ENCODE measurements around the gene TMIGD3. TPM values are rescaled to one million over a fixed set of nuclear protein-coding genes. Genes with fewer than 3 reads are reported as not detected.

TMIGD3 gene
- total RNA-seq, 2 donors from 2014 or later: 0.42 to 1.1 TPM

DNA sequence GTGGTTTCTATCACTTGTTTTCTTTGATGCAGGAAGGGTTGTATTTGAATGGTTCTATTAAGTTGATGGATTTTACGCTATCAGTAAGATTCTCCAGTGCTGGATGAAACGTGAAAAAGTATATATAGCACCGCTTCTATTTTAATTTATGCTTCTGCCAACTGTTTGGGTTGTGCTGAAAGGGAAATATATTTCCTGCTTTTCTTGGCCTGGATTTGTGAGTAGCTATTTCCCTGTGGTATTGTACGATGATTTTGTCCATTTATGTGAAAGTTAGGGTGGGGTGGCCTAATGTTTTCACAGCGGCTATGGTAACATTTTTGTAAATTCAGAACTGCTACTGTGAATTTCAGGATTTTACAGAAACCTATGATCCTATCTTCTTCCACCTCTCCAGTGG lies 29.3 kb downstream of the TMIGD3 start:
- Histone ChIP-seq H3K4me3 (no peak overlapping the region), H3K27ac (peak overlapping the region; percentile 16), H3K27me3 (no peaks in the 10 kb centered on the region), H3K9me3 (no peaks in the 10 kb centered on the region), H3K9ac (ENCODE audit: low read depth in 2 of 2, low read length in 2 of 2) (no peak overlapping the region), H3K4me1 (no peaks in the 10 kb centered on the region), H3K36me3 (no peaks in the 10 kb centered on the region)
- intact Hi-C loops (cut with DNase I): no loop called here
- TF ChIP-seq CTCF (IDR thresholded peaks at IDR 0.05): no peak
- no peak for DNase-seq

DNA sequence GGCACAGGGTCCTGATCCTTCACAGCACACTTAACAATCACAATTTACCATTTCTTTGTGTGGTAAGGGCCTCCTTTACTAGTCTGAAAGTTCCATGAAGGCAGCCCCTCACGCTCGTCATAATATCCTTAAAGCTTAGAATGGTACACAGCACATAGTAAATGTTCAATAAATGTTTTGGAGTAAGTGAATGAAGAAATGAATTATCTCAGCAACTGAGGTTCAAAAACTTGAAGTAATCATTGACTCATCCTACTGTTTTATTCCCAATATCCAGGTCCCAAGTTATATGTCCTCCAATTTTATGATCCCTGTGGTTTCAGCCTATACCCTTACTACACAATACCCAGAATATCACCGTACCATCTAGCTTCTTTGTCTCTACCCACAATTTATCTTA lies 31.9 kb downstream of the TMIGD3 start:
- no peak overlapping the region for H3K9ac ChIP-seq (ENCODE audit: low read depth in 2 of 2, low read length in 2 of 2)
- H3K27me3 ChIP-seq: no peaks in the 10 kb centered on the region
- DNase-seq: no peak
- intact Hi-C loops (cut with DNase I): no loop called here
- H3K36me3 ChIP-seq: no peaks in the 10 kb centered on the region
- no peak overlapping the region for H3K4me3 ChIP-seq
- H3K27ac ChIP-seq: peak overlapping the region; percentile 31
- no peaks in the 10 kb centered on the region for H3K4me1 ChIP-seq
- H3K9me3 ChIP-seq: no peaks in the 10 kb centered on the region
- TF ChIP-seq CTCF (IDR thresholded peaks at IDR 0.05): no peak

GRCh38 chr1:111471012-111471411 lies 32.4 kb downstream of the TMIGD3 start:
- H3K36me3 ChIP-seq: no peaks in the 10 kb centered on the region
- no peaks in the 10 kb centered on the region for H3K9me3 ChIP-seq
- H3K27ac ChIP-seq: peak overlapping the region; percentile 31
- intact Hi-C loops (cut with DNase I): no loop called here
- peak; percentile 35 for DNase-seq
- no peak overlapping the region for H3K4me3 ChIP-seq
- H3K27me3 ChIP-seq: no peaks in the 10 kb centered on the region
- no peaks in the 10 kb centered on the region for H3K4me1 ChIP-seq
- no peak overlapping the region for H3K9ac ChIP-seq (ENCODE audit: low read depth in 2 of 2, low read length in 2 of 2)
- TF ChIP-seq CTCF (IDR thresholded peaks at IDR 0.05): no peak

GRCh38 chr1:111470596-111470995 lies 32.8 kb downstream of the TMIGD3 start:
- Histone ChIP-seq H3K4me3 (no peak overlapping the region), H3K27ac (peak overlapping the region; percentile 31), H3K36me3 (no peaks in the 10 kb centered on the region), H3K9ac (ENCODE audit: low read depth in 2 of 2, low read length in 2 of 2) (no peak overlapping the region), H3K27me3 (no peaks in the 10 kb centered on the region), H3K9me3 (no peaks in the 10 kb centered on the region), H3K4me1 (no peaks in the 10 kb centered on the region)
- intact Hi-C loops (cut with DNase I): no loop called here
- TF ChIP-seq CTCF (IDR thresholded peaks at IDR 0.05): no peak
- DNase-seq: no peak

GRCh38 chr1:111469539-111469938 lies 33.9 kb downstream of the TMIGD3 start:
- Histone ChIP-seq H3K4me3 (no peak overlapping the region), H3K4me1 (no peaks in the 10 kb centered on the region), H3K9ac (ENCODE audit: low read depth in 2 of 2, low read length in 2 of 2) (no peak overlapping the region), H3K9me3 (no peaks in the 10 kb centered on the region), H3K36me3 (no peaks in the 10 kb centered on the region), H3K27me3 (no peaks in the 10 kb centered on the region), H3K27ac (no peak overlapping the region)
- intact Hi-C loops (cut with DNase I): no loop called here
- no peak for DNase-seq
- no peak for TF ChIP-seq CTCF (IDR thresholded peaks at IDR 0.05)

GRCh38 chr1:111468717-111469100 lies 34.7 kb downstream of the TMIGD3 start:
- no peaks in the 10 kb centered on the region for H3K27me3 ChIP-seq
- no peak overlapping the region for H3K9ac ChIP-seq (ENCODE audit: low read depth in 2 of 2, low read length in 2 of 2)
- no peaks in the 10 kb centered on the region for H3K9me3 ChIP-seq
- no peaks in the 10 kb centered on the region for H3K36me3 ChIP-seq
- no peak for TF ChIP-seq CTCF (IDR thresholded peaks at IDR 0.05)
- DNase-seq: no peak
- H3K4me1 ChIP-seq: no peaks in the 10 kb centered on the region
- H3K4me3 ChIP-seq: no peak overlapping the region
- H3K27ac ChIP-seq: no peak overlapping the region
- intact Hi-C loops (cut with DNase I): no loop called here

All from colonic mucosa (tissue), 4 donors.